H9 (cell line): ENCODE data around the gene OSBPL10. TPM values are rescaled to one million over a fixed set of nuclear protein-coding genes. Genes with fewer than 3 reads are reported as not detected.

ENCODE experiments used
- DNase-seq: peaks from one replicate; pipeline ENCODE4 v3.0.0-alpha.2; 2017
- H2AFZ ChIP-seq: one replicate; pipeline ENCODE4 v1.6.1; 2013; ENCODE audit warnings: mild to moderate bottlenecking, low read length, control low read depth, moderate library complexity
- H2AK5ac ChIP-seq: 2 replicates; pipeline ENCODE4 v1.6.1; 2013; ENCODE audit warnings: low read length, control low read depth, mixed read lengths; ENCODE audit not compliant: insufficient read length
- H2BK120ac ChIP-seq: one replicate; pipeline ENCODE4 v1.6.1; 2013; ENCODE audit warnings: low read depth, mild to moderate bottlenecking, low read length, control low read depth, inconsistent platforms; ENCODE audit not compliant: poor library complexity, severe bottlenecking
- H2BK12ac ChIP-seq: 2 replicates; pipeline ENCODE4 v1.6.1; 2013; ENCODE audit warnings: low read length, control low read depth, mixed read lengths, low read depth; ENCODE audit not compliant: insufficient read length
- H2BK15ac ChIP-seq: 2 replicates; pipeline ENCODE4 v1.6.1; 2013; ENCODE audit warnings: low read depth, low read length, control low read depth
- H2BK20ac ChIP-seq: one replicate; pipeline ENCODE4 v1.6.1; 2013; ENCODE audit warnings: low read depth, mild to moderate bottlenecking, low read length, control low read depth, inconsistent platforms; ENCODE audit not compliant: poor library complexity, severe bottlenecking
- H2BK5ac ChIP-seq: 2 replicates; pipeline ENCODE4 v1.6.1; 2013; ENCODE audit warnings: low read length, control low read depth, mixed read lengths; ENCODE audit not compliant: insufficient read length
- H3K14ac ChIP-seq: 2 replicates; pipeline ENCODE4 v1.6.1; 2013; ENCODE audit warnings: low read length, control low read depth; ENCODE audit not compliant: insufficient read depth
- H3K18ac ChIP-seq: 2 replicates; pipeline ENCODE4 v1.6.1; 2013; ENCODE audit warnings: low read depth, mild to moderate bottlenecking, mixed read lengths, low read length, control low read depth; ENCODE audit not compliant: insufficient read length
- H3K23ac ChIP-seq: 2 replicates; pipeline ENCODE4 v1.6.1; 2013; ENCODE audit warnings: low read length, control low read depth, mixed read lengths, low read depth; ENCODE audit not compliant: insufficient read length
- H3K23me2 ChIP-seq: 2 replicates; pipeline ENCODE4 v1.6.1; 2013; ENCODE audit warnings: low read depth, mild to moderate bottlenecking, mixed read lengths, low read length, control low read depth; ENCODE audit not compliant: insufficient read length, poor library complexity, severe bottlenecking
- H3K27ac ChIP-seq: 2 replicates; pipeline ENCODE4 v1.5.1; 2013; ENCODE audit warnings: low read length, control low read depth, mixed read lengths, low read depth; ENCODE audit not compliant: insufficient read length
- H3K27me3 ChIP-seq: 2 replicates; pipeline ENCODE4 v1.6.1; 2013; ENCODE audit warnings: low read length, control low read depth, inconsistent platforms; ENCODE audit not compliant: insufficient read depth
- H3K4ac ChIP-seq: 2 replicates; pipeline ENCODE4 v1.6.1; 2013; ENCODE audit warnings: low read depth, mild to moderate bottlenecking, control low read depth, inconsistent platforms, low read length, moderate library complexity
- H3K4me1 ChIP-seq: 2 replicates; pipeline ENCODE4 v1.6.1; 2013; ENCODE audit warnings: low read length, control low read depth, inconsistent platforms; ENCODE audit not compliant: insufficient read depth
- H3K4me2 ChIP-seq: 2 replicates; pipeline ENCODE4 v1.6.1; 2013; ENCODE audit warnings: low read length, control low read depth, mixed read lengths; ENCODE audit not compliant: insufficient read length, insufficient read depth
- H3K56ac ChIP-seq: 2 replicates; pipeline ENCODE4 v1.6.1; 2013; ENCODE audit warnings: low read depth, mild to moderate bottlenecking, mixed read lengths, low read length, control low read depth; ENCODE audit not compliant: insufficient read length
- H3K79me1 ChIP-seq: 2 replicates; pipeline ENCODE4 v1.6.1; 2013; ENCODE audit warnings: low read depth, mild to moderate bottlenecking, moderate library complexity, low read length, control low read depth, inconsistent platforms; ENCODE audit not compliant: insufficient read depth, poor library complexity, severe bottlenecking
- H3K79me2 ChIP-seq: 2 replicates; pipeline ENCODE4 v1.6.1; 2013; ENCODE audit warnings: low read length, control low read depth, inconsistent platforms; ENCODE audit not compliant: insufficient read depth
- H3K9ac ChIP-seq: 2 replicates; pipeline ENCODE4 v1.6.1; 2013; ENCODE audit warnings: low read length, control low read depth, mixed read lengths; ENCODE audit not compliant: insufficient read length; ENCODE audit errors: extremely low read depth
- H3K9me3 ChIP-seq: one replicate; pipeline ENCODE4 v1.6.1; 2013; ENCODE audit warnings: low read depth, low read length, inconsistent platforms; ENCODE audit not compliant: control insufficient read depth
- H3T11ph ChIP-seq: one replicate; pipeline ENCODE4 v1.6.1; 2013; ENCODE audit warnings: mild to moderate bottlenecking, low read length, control low read depth, inconsistent platforms
- H4K20me1 ChIP-seq: one replicate; pipeline ENCODE4 v1.6.1; 2013; ENCODE audit not compliant: control insufficient read depth, insufficient read length, insufficient read depth
- H4K5ac ChIP-seq: 2 replicates; pipeline ENCODE4 v1.6.1; 2013; ENCODE audit warnings: low read depth, mild to moderate bottlenecking, mixed read lengths, low read length, control low read depth; ENCODE audit not compliant: insufficient read length
- H4K8ac ChIP-seq: replicated peaks from 2 replicates; pipeline ENCODE4 v1.6.1; 2013; ENCODE audit warnings: low read length, control low read depth, mixed read lengths, low read depth; ENCODE audit not compliant: insufficient read length
- H4K91ac ChIP-seq: 2 replicates; pipeline ENCODE4 v1.6.1; 2013; ENCODE audit warnings: low read depth, mild to moderate bottlenecking, moderate library complexity, mixed read lengths, low read length, control low read depth; ENCODE audit not compliant: insufficient read length
- H3K27ac Mint-ChIP-seq, 3 experiments: 2 replicates in 2 of 3; 3 replicates in 1 of 3; pipeline ENCODE4 v1.8.0; 2020 to 2021; ENCODE audit warnings: mixed read lengths in 3 of 3, mild to moderate bottlenecking in 1 of 3, moderate library complexity in 1 of 3
- H3K27me3 Mint-ChIP-seq: 2 replicates; pipeline ENCODE4 v1.8.0; 2021; ENCODE audit warnings: low read depth, mild to moderate bottlenecking, moderate library complexity, mixed read lengths
- H3K36me3 Mint-ChIP-seq, 3 experiments: 2 replicates in 2 of 3; 3 replicates in 1 of 3; pipeline ENCODE4 v1.8.0; 2020 to 2021; ENCODE audit warnings: low read depth in 3 of 3, mixed read lengths in 3 of 3; ENCODE audit not compliant: insufficient read depth in 1 of 3
- H3K4me1 Mint-ChIP-seq, 2 experiments: 2 replicates each; pipeline ENCODE4 v1.8.0; 2020; ENCODE audit warnings: mixed read lengths in 2 of 2
- H3K4me3 Mint-ChIP-seq, 2 experiments: 2 replicates in 1 of 2; 3 replicates in 1 of 2; pipeline ENCODE4 v1.8.0; 2020 to 2021; ENCODE audit warnings: mild to moderate bottlenecking in 2 of 2, mixed read lengths in 2 of 2, moderate library complexity in 1 of 2
- H3K9me3 Mint-ChIP-seq, 2 experiments: 2 replicates in 1 of 2; 3 replicates in 1 of 2; pipeline ENCODE4 v1.8.0; 2020; ENCODE audit warnings: mild to moderate bottlenecking in 2 of 2, mixed read lengths in 2 of 2, moderate library complexity in 1 of 2
- CTCF ChIP-seq: fragments of 200-600 bp; sonication (generic); conservative IDR thresholded peaks from 3 replicates; pipeline ENCODE4 v1.8.0; 2021; ENCODE audit warnings: antibody characterized with exemption, mild to moderate bottlenecking
- WGBS: extraction: QIAGEN DNeasy Blood & Tissue Kit; methylation state at CpG from one replicate; pipeline ENCODE4 v1.1.7; 2013; ENCODE audit warnings: missing lambda C conversion rate, low lambda C conversion rate, mixed read lengths; ENCODE audit not compliant: insufficient read length; ENCODE audit errors: extremely low coverage; 5-methylcytosine and 5-hydroxymethylcytosine counted together
- total RNA-seq: library from RNA; stranded (reverse); gene quantifications from 2 replicates; pipeline ENCODE4 v1.2.1, GENCODE V29; 2021

The OSBPL10 gene
- total RNA-seq, 1 experiment from 2014 or later, result 42.7 TPM

GRCh38 chr3:31613177-31613576 lies 367.9 kb downstream of the OSBPL10 start:
- no peak for TF ChIP-seq CTCF
- Histone ChIP-seq H3K18ac (no peak overlapping the region), H2BK15ac (no peak overlapping the region), H3K4me1 (peaks cover 2% of the 10 kb centered on the region; the same call in 1 of the 2 replicates), H4K8ac (no peak overlapping the region), H3K79me2 (no peaks in the 10 kb centered on the region), H2BK5ac (no peak overlapping the region), H2BK12ac (no peak overlapping the region), H4K20me1 (no peaks in the 10 kb centered on the region), H3K9ac (no peak overlapping the region), H4K5ac (no peak overlapping the region), H2AFZ (no peak overlapping the region), H3K79me1 (no peaks in the 10 kb centered on the region), H3T11ph (no peak overlapping the region), H2AK5ac (no peak overlapping the region), H3K23ac (no peak overlapping the region), H3K4ac (no peak overlapping the region), H4K91ac (no peak overlapping the region), H3K23me2 (no peaks in the 10 kb centered on the region), H3K56ac (no peak overlapping the region), H3K27me3 (no peaks in the 10 kb centered on the region), H3K27ac (no peak overlapping the region), H3K9me3 (no peaks in the 10 kb centered on the region), H2BK120ac (no peak overlapping the region), H3K14ac (no peak overlapping the region), H3K4me2 (no peak overlapping the region), H2BK20ac (no peak overlapping the region)
- H3K27ac Mint-ChIP-seq, result peak overlapping the region in 1 of 3 experiments; percentile 12; a peak in 1 of 7 replicates
- DNase-seq, result no peak
- H3K9me3 Mint-ChIP-seq, result no peaks in the 10 kb centered on the region
- H3K4me1 Mint-ChIP-seq, result peaks cover 14 to 22% of the 10 kb centered on the region in 2 experiments
- H3K4me3 Mint-ChIP-seq, result no peak overlapping the region
- no CpG with 5 or more reads among the region's 1 CpG for WGBS
- no peaks in the 10 kb centered on the region for H3K27me3 Mint-ChIP-seq
- peaks cover 1 to 8% (median 3%) of the 10 kb centered on the region in 3 experiments; a peak in 5 of 7 replicates for H3K36me3 Mint-ChIP-seq

Other genes with a start within 250 kb of the OSBPL10 start
- gene ZNF860, start 488 bp upstream of the OSBPL10 start, total RNA-seq, result 2.1 and 2.6 TPM in 2 replicates
- 3.7 and 4.0 TPM in 2 replicates for gene GPD1L, start 125.4 kb upstream of the OSBPL10 start, total RNA-seq